Neuronal stem cell (in vitro differentiated cells): ENCODE data around the gene FBXO42.
A peak's percentile ranks its signal among the peaks of the same experiment; 100 is the strongest.

Experiments used
- DNase-seq: peaks from one replicate; pipeline ENCODE4 v3.0.0-alpha.2; 2013; ENCODE audit warnings: low spot score
- H2AFZ ChIP-seq: one replicate; pipeline ENCODE4 v1.6.1; 2013; ENCODE audit warnings: mild to moderate bottlenecking, low read length, inconsistent platforms
- H2AK5ac ChIP-seq: 2 replicates; pipeline ENCODE4 v1.6.1; 2013; ENCODE audit warnings: low read depth, mild to moderate bottlenecking, inconsistent platforms, low read length, moderate library complexity, mixed read lengths
- H2BK120ac ChIP-seq: 2 replicates; pipeline ENCODE4 v1.6.1; 2013; ENCODE audit warnings: low read depth, mild to moderate bottlenecking, inconsistent platforms, low read length, moderate library complexity, mixed read lengths
- H2BK12ac ChIP-seq: one replicate; pipeline ENCODE4 v1.6.1; 2013; ENCODE audit warnings: low read length, inconsistent platforms
- H2BK15ac ChIP-seq: 2 replicates; pipeline ENCODE4 v1.6.1; 2013; ENCODE audit warnings: mild to moderate bottlenecking, low read length, inconsistent platforms, mixed read lengths
- H2BK5ac ChIP-seq: one replicate; pipeline ENCODE4 v1.6.1; 2013; ENCODE audit warnings: inconsistent platforms, mild to moderate bottlenecking, low read length, moderate library complexity
- H3K14ac ChIP-seq: one replicate; pipeline ENCODE4 v1.6.1; 2013; ENCODE audit warnings: low read length, inconsistent platforms
- H3K18ac ChIP-seq: 2 replicates; pipeline ENCODE4 v1.6.1; 2013; ENCODE audit warnings: low read length, inconsistent platforms
- H3K23ac ChIP-seq: 2 replicates; pipeline ENCODE4 v1.6.1; 2013; ENCODE audit warnings: low read depth, mild to moderate bottlenecking, mixed read lengths, low read length, inconsistent platforms; ENCODE audit not compliant: poor library complexity
- H3K27ac ChIP-seq: replicated peaks from 3 replicates; pipeline ENCODE4 v1.5.1; 2013; ENCODE audit warnings: low read length, inconsistent platforms
- H3K27me3 ChIP-seq, 3 experiments: 2 replicates each; pipeline ENCODE4 v1.6.1; 2013; ENCODE audit warnings: low read length in 3 of 3, mild to moderate bottlenecking in 2 of 3, inconsistent platforms in 1 of 3, low read depth in 1 of 3, mixed read lengths in 1 of 3, moderate library complexity in 1 of 3; ENCODE audit not compliant: control insufficient read depth in 3 of 3, insufficient read depth in 3 of 3
- H3K36me3 ChIP-seq, 2 donors: replicated peaks in 1 of 2; 2 replicates each; pipeline ENCODE4 v1.6.1; 2013; ENCODE audit warnings: low read length in 2 of 2; ENCODE audit not compliant: control insufficient read depth in 2 of 2, insufficient read depth in 2 of 2
- H3K4ac ChIP-seq: 2 replicates; pipeline ENCODE4 v1.6.1; 2013; ENCODE audit warnings: inconsistent platforms, mild to moderate bottlenecking, low read length, moderate library complexity
- H3K4me1 ChIP-seq, 2 donors: 1 replicate in 1 of 2; 2 replicates in 1 of 2; pipeline ENCODE4 v1.6.1; 2013; ENCODE audit warnings: low read length in 2 of 2, low read depth in 1 of 2; ENCODE audit not compliant: control insufficient read depth in 2 of 2, insufficient read depth in 1 of 2
- H3K4me2 ChIP-seq: one replicate; pipeline ENCODE4 v1.6.1; 2013; ENCODE audit warnings: mild to moderate bottlenecking, low read length, inconsistent platforms; ENCODE audit not compliant: insufficient read depth, poor library complexity, severe bottlenecking
- H3K4me3 ChIP-seq, 2 donors: 2 replicates each; pipeline ENCODE4 v1.5.1; 2013; ENCODE audit warnings: low read length in 2 of 2, mild to moderate bottlenecking in 2 of 2, inconsistent platforms in 1 of 2, moderate library complexity in 1 of 2
- H3K79me1 ChIP-seq: one replicate; pipeline ENCODE4 v1.6.1; 2013; ENCODE audit warnings: low read depth, mild to moderate bottlenecking, inconsistent platforms, low read length, moderate library complexity
- H3K9ac ChIP-seq: one replicate; pipeline ENCODE4 v1.6.1; 2013; ENCODE audit warnings: mild to moderate bottlenecking, low read depth, low read length, inconsistent platforms; ENCODE audit not compliant: poor library complexity
- H3K9me3 ChIP-seq, 2 donors: replicated peaks in 1 of 2; 2 replicates each; pipeline versions ENCODE3 to v1.6.1; 2013; ENCODE audit warnings: low read length in 2 of 2, mild to moderate bottlenecking in 2 of 2, inconsistent platforms in 1 of 2, low read depth in 1 of 2, mixed read lengths in 1 of 2, moderate library complexity in 1 of 2; ENCODE audit not compliant: control insufficient read depth in 2 of 2, insufficient read depth in 1 of 2
- H4K8ac ChIP-seq: one replicate; pipeline ENCODE4 v1.6.1; 2013; ENCODE audit warnings: low read depth, mild to moderate bottlenecking, inconsistent platforms, low read length, moderate library complexity
- H4K91ac ChIP-seq: one replicate; pipeline ENCODE4 v1.6.1; 2013; ENCODE audit warnings: low read length, low read depth, mild to moderate bottlenecking, inconsistent platforms; ENCODE audit not compliant: poor library complexity
- WGBS, 2 donors: extraction: QIAGEN DNeasy Blood & Tissue Kit; methylation state at CpG; one replicate each; pipeline ENCODE4 v1.1.7; 2013; ENCODE audit warnings: missing lambda C conversion rate in 2 of 2, mixed read lengths in 1 of 2; ENCODE audit not compliant: insufficient read length in 2 of 2, insufficient replicate concordance in 1 of 2; ENCODE audit errors: extremely low coverage in 2 of 2; 5-methylcytosine and 5-hydroxymethylcytosine counted together

FBXO42 gene

GRCh38 chr1:16211824-16212223 lies 140.5 kb downstream of the FBXO42 start:
- no CpG with 5 or more reads among the region's 6 CpGs for WGBS, 2 donors

DNA sequence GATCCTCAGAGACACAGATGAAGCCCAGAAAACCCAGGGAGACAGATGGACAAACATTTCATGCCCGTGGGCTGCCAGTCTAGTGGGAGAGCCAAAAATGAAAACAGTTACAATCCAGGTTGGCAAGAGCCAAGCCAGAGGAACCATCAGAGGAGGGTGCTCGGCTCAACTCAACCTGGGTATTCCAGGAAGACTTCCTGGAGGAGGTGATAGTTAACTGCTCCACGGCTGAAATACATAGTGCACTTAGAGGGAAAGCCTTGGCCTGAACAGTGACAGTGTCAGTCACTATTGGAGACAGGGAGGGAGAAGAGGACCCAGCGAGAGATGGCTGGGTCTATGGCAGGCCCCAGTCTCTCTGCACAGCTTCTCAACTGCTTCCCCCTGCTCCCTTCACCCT lies 141.7 kb downstream of the FBXO42 start:
- Histone ChIP-seq H2BK120ac (peak overlapping the region; percentile 35), H3K23ac (no peak overlapping the region), H3K9me3 (no peaks in the 10 kb centered on the region), H3K9ac (no peak overlapping the region), H3K36me3 (no peaks in the 10 kb centered on the region), H2AFZ (no peak overlapping the region), H3K79me1 (peaks cover 3% of the 10 kb centered on the region), H3K27ac (no peak overlapping the region), H4K8ac (no peak overlapping the region), H2BK5ac (no peak overlapping the region), H2BK12ac (no peak overlapping the region), H3K4me1 (peaks cover 12 to 23% of the 10 kb centered on the region in 2 donors), H2AK5ac (peak overlapping the region; percentile 5), H3K18ac (no peak overlapping the region), H3K27me3 (peaks cover 0 to 10% (median 0%) of the 10 kb centered on the region in 3 experiments), H2BK15ac (peak overlapping the region; percentile 61), H3K4me3 (no peak overlapping the region), H3K4me2 (no peak overlapping the region), H3K4ac (no peak overlapping the region), H4K91ac (no peak overlapping the region), H3K14ac (no peak overlapping the region)
- no peak for DNase-seq
- no CpG with 5 or more reads among the region's 4 CpGs for WGBS, 2 donors

More at GRCh38 chr1:16211824-16212223, 140.5 kb downstream of the FBXO42 start:
- no peak overlapping the region for H3K4ac ChIP-seq
- H4K91ac ChIP-seq = peak overlapping the region; percentile 5
- no peaks in the 10 kb centered on the region for H3K9me3 ChIP-seq
- H2BK12ac ChIP-seq = peak overlapping the region; percentile 91
- peak overlapping the region; percentile 94 for H2BK15ac ChIP-seq
- H3K9ac ChIP-seq = peak overlapping the region; percentile 78
- no peaks in the 10 kb centered on the region for H3K36me3 ChIP-seq
- DNase-seq = no peak
- peaks cover 18 to 25% of the 10 kb centered on the region in 2 donors for H3K4me1 ChIP-seq
- H3K79me1 ChIP-seq = peaks cover 3% of the 10 kb centered on the region
- H4K8ac ChIP-seq = no peak overlapping the region
- no peak overlapping the region for H3K27ac ChIP-seq
- no peak overlapping the region for H2AFZ ChIP-seq
- no peak overlapping the region for H3K4me3 ChIP-seq
- peak overlapping the region; percentile 97 for H3K18ac ChIP-seq
- no peak overlapping the region for H3K14ac ChIP-seq
- peak overlapping the region; percentile 20 for H3K23ac ChIP-seq
- H2BK120ac ChIP-seq = peak overlapping the region; percentile 88
- peak overlapping the region; percentile 21 for H2BK5ac ChIP-seq
- peak overlapping the region; percentile 99 for H2AK5ac ChIP-seq
- peak overlapping the region; percentile 47 for H3K4me2 ChIP-seq
- peaks cover 0 to 22% (median 6%) of the 10 kb centered on the region in 3 experiments for H3K27me3 ChIP-seq

GRCh38 chr1:16209847-16210407 lies 142.4 kb downstream of the FBXO42 start:
- H3K79me1 ChIP-seq = peaks cover 3% of the 10 kb centered on the region
- H3K18ac ChIP-seq = peak overlapping the region; percentile 83
- no peak overlapping the region for H3K27ac ChIP-seq
- H2BK15ac ChIP-seq = peak overlapping the region; percentile 54
- peak overlapping the region; percentile 22 for H3K14ac ChIP-seq
- no peak overlapping the region for H4K8ac ChIP-seq
- H2AFZ ChIP-seq = peak overlapping the region; percentile 82
- H2AK5ac ChIP-seq = peak overlapping the region; percentile 34
- peak overlapping the region; percentile 33 for H3K9ac ChIP-seq
- DNase-seq = no peak
- H3K23ac ChIP-seq = peak overlapping the region; percentile 20
- peak overlapping the region; percentile 59 for H2BK5ac ChIP-seq
- WGBS, 2 donors = no CpG with 5 or more reads among the region's 11 CpGs
- H4K91ac ChIP-seq = peak overlapping the region; percentile 73
- H3K9me3 ChIP-seq = no peaks in the 10 kb centered on the region
- peak overlapping the region; percentile 90 for H3K4ac ChIP-seq
- peaks cover 12 to 26% of the 10 kb centered on the region in 2 donors for H3K4me1 ChIP-seq
- no peaks in the 10 kb centered on the region for H3K36me3 ChIP-seq
- H3K4me3 ChIP-seq = no peak overlapping the region
- H2BK120ac ChIP-seq = peak overlapping the region; percentile 75
- no peak overlapping the region for H2BK12ac ChIP-seq
- H3K4me2 ChIP-seq = no peak overlapping the region
- H3K27me3 ChIP-seq = peaks cover 0 to 9% (median 0%) of the 10 kb centered on the region in 3 experiments

DNA sequence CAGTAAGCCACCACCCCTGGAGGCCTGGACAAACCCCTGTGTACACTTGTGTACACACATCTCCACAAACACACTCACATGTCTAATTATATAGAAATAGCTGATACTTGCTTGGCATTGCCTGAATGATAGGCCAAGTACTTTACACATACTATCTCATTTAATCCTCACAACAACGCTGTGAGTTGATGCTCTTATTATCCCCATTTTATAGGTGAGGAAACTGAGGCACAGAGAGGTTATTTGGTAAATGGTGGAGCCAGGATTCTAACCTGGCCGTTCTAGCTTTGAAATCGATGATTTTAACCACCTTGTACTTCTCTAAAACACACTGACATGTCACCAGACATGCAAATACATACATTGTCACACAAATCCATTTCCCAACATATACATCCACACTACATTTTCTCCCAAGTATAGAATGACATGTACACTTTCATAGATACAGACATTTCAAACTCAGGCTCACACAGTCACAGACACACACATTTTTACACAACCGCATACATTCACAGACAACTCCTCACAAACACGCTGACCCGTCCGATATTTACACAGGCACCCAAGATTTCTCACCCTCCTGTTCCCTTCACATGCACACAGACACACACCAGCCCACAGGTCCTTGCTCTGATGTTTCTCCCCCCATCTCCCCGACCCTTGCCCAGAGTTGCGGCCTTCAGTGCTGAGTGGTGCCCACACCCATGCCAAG lies 143.0 kb downstream of the FBXO42 start:
- no peak overlapping the region for H2BK12ac ChIP-seq
- H3K4me2 ChIP-seq = no peak overlapping the region
- no peak overlapping the region for H3K27ac ChIP-seq
- peak overlapping the region; percentile 75 for H2BK120ac ChIP-seq
- peak overlapping the region; percentile 83 for H3K18ac ChIP-seq
- H3K23ac ChIP-seq = no peak overlapping the region
- peak overlapping the region; percentile 82 for H2AFZ ChIP-seq
- H3K4ac ChIP-seq = no peak overlapping the region
- 100% methylated on average over 4 of the region's 9 CpGs; no CpG with 5 or more reads in 1 of the 2 donors for WGBS, 2 donors
- H3K9me3 ChIP-seq = no peaks in the 10 kb centered on the region
- H3K79me1 ChIP-seq = peaks cover 3% of the 10 kb centered on the region
- peak overlapping the region; percentile 22 for H3K14ac ChIP-seq
- H3K36me3 ChIP-seq = peaks cover 2 to 3% of the 10 kb centered on the region in 2 donors
- DNase-seq = no peak
- no peak overlapping the region for H3K4me3 ChIP-seq
- H4K91ac ChIP-seq = peak overlapping the region; percentile 73
- peaks cover 0 to 9% (median 0%) of the 10 kb centered on the region in 3 experiments for H3K27me3 ChIP-seq
- peak overlapping the region; percentile 59 for H2BK5ac ChIP-seq
- no peak overlapping the region for H4K8ac ChIP-seq
- peaks cover 12 to 26% of the 10 kb centered on the region in 2 donors for H3K4me1 ChIP-seq
- H2AK5ac ChIP-seq = peak overlapping the region; percentile 34
- H3K9ac ChIP-seq = no peak overlapping the region
- H2BK15ac ChIP-seq = peak overlapping the region; percentile 54
